Naive thymus-derived CD8-positive, alpha-beta T cell (primary cell): ENCODE data around the gene OGDH. TPM values are rescaled to one million over a fixed set of nuclear protein-coding genes. Genes with fewer than 3 reads are reported as not detected.

Source experiments
- ATAC-seq, 2 donors: fragments of 150-1000 bp; cut with Tn5 transposase in 1 of 2; sonication (Bioruptor Pico), chemical (Tn5 transposase) in 1 of 2; 1 replicate in 1 of 2; 2 replicates in 1 of 2; pipeline ENCODE4 v1.10.0; 2021; ENCODE audit warnings: mild to moderate bottlenecking in 2 of 2, moderate library complexity in 2 of 2
- POLR2A ChIA-PET: fragments of 350-600 bp; sonication (Branson Sonifier 250); formaldehyde crosslinking; loops from one replicate; lab custom pipeline; 2021; ENCODE audit warnings: antibody characterized with exemption; lab: Charles Lee
- DNase-seq, 10 donors: peaks; one replicate each; pipeline versions ENCODE4 v3.0.0 to v3.0.0-alpha.2; 2020 to 2022
- H3K27ac Mint-ChIP-seq, 10 donors: one replicate each; pipeline ENCODE4 v1.8.0; 2020 to 2022; ENCODE audit warnings: mild to moderate bottlenecking in 10 of 10, mixed read lengths in 10 of 10, moderate library complexity in 4 of 10, inconsistent platforms in 1 of 10
- H3K27me3 Mint-ChIP-seq, 5 donors: one replicate each; pipeline ENCODE4 v1.8.0; 2021 to 2022; ENCODE audit warnings: mixed read lengths in 5 of 5
- H3K36me3 Mint-ChIP-seq, 3 donors: one replicate each; pipeline ENCODE4 v1.8.0; 2020 to 2022; ENCODE audit warnings: mixed read lengths in 3 of 3, mild to moderate bottlenecking in 2 of 3, inconsistent platforms in 1 of 3
- H3K4me1 Mint-ChIP-seq, 4 donors: one replicate each; pipeline ENCODE4 v1.8.0; 2021 to 2022; ENCODE audit warnings: mixed read lengths in 4 of 4
- H3K4me3 Mint-ChIP-seq, 10 donors: one replicate each; pipeline ENCODE4 v1.8.0; 2020 to 2022; ENCODE audit warnings: mild to moderate bottlenecking in 10 of 10, mixed read lengths in 10 of 10, moderate library complexity in 6 of 10, inconsistent platforms in 1 of 10
- H3K9me3 Mint-ChIP-seq, 9 donors: one replicate each; pipeline ENCODE4 v1.8.0; 2020 to 2022; ENCODE audit warnings: mixed read lengths in 9 of 9, mild to moderate bottlenecking in 3 of 9, inconsistent platforms in 1 of 9, moderate library complexity in 1 of 9
- polyA plus RNA-seq, 3 donors: library from polyadenylated mRNA; unstranded; fragments of 300-500 nt; fragmentation: Illumina TruSeq; gene quantifications; one replicate each; pipeline ENCODE4 v1.2.3, GENCODE V29; 2021
- total RNA-seq, 8 experiments: library from RNA in 2 of 8; stranded (reverse) in 2 of 8; gene quantifications; one replicate each; pipeline ENCODE4 v1.2.3 and lab custom pipeline; 2021 to 2026

OGDH gene
- total and polyA plus RNA-seq, 5 experiments from 2014 or later = 23.9 to 67.5 (median 30.6) TPM

DNA sequence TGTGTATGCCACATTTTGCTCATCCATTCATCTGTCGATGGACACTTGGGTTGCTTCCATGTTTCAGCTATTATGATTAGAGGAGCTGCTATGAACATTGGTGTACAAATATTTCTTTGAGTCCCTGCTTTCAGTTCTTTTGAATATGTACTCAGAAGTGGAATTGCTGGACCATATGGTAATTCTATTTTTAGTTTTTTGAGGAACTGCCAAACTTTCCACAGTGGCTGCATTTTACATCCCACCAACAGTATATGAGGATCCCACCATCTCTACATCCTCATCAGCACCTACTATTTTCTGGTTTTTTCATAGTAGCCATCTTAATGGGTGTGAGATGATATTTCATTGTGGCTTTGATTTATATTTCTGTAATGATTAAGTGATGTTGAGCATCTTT is 97.5 kb downstream of the OGDH start:
- no peak for DNase-seq
- no peaks in the 10 kb centered on the region for H3K4me1 Mint-ChIP-seq
- no peak overlapping the region for H3K4me3 Mint-ChIP-seq
- no peak overlapping the region for H3K27ac Mint-ChIP-seq
- ATAC-seq = no peak
- no peaks in the 10 kb centered on the region for H3K9me3 Mint-ChIP-seq
- POLR2A ChIA-PET = no interaction called here
- peaks cover 0 to 64% (median 39%) of the 10 kb centered on the region in 3 donors for H3K36me3 Mint-ChIP-seq
- no peaks in the 10 kb centered on the region for H3K27me3 Mint-ChIP-seq

GRCh38 chr7:44705434-44705833 is 99.0 kb downstream of the OGDH start:
- H3K27me3 Mint-ChIP-seq = no peaks in the 10 kb centered on the region
- peak overlapping the region in 2 of 10 donors; percentile 4 to 39 for H3K27ac Mint-ChIP-seq
- POLR2A ChIA-PET = no interaction called here
- H3K9me3 Mint-ChIP-seq = no peaks in the 10 kb centered on the region
- H3K4me1 Mint-ChIP-seq = no peaks in the 10 kb centered on the region
- no peak for ATAC-seq
- DNase-seq = no peak
- H3K4me3 Mint-ChIP-seq = no peak overlapping the region
- peaks cover 0 to 56% (median 28%) of the 10 kb centered on the region in 3 donors for H3K36me3 Mint-ChIP-seq

- Mint-ChIP-seq H3K27ac (peak overlapping the region in 1 of 10 donors; percentile 41), H3K9me3 (no peaks in the 10 kb centered on the region), H3K4me1 (peaks cover under 1 to 3% (median 3%) of the 10 kb centered on the region in 4 donors), H3K4me3 (no peak overlapping the region), H3K36me3 (peaks cover 0 to 41% (median 16%) of the 10 kb centered on the region in 3 donors), H3K27me3 (no peaks in the 10 kb centered on the region)
- POLR2A ChIA-PET = no interaction called here
- ATAC-seq (no peak), DNase-seq (no peak)
Measured at GRCh38 chr7:44706788-44707557, 100.5 kb downstream of the OGDH start.

- H3K36me3 Mint-ChIP-seq = peaks cover 0 to 37% (median 14%) of the 10 kb centered on the region in 3 donors
- H3K4me3 Mint-ChIP-seq = no peak overlapping the region
- DNase-seq (no peak), ATAC-seq (no peak)
- POLR2A ChIA-PET = no interaction called here
- no peaks in the 10 kb centered on the region for H3K9me3 Mint-ChIP-seq
- H3K27me3 Mint-ChIP-seq = no peaks in the 10 kb centered on the region
- H3K27ac Mint-ChIP-seq = peak overlapping the region in 4 of 10 donors; percentile 19 to 85 (median 60)
- H3K4me1 Mint-ChIP-seq = peaks cover 5 to 8% (median 7%) of the 10 kb centered on the region in 4 donors
Measured at GRCh38 chr7:44707558-44708230, 101.3 kb downstream of the OGDH start.

DNA sequence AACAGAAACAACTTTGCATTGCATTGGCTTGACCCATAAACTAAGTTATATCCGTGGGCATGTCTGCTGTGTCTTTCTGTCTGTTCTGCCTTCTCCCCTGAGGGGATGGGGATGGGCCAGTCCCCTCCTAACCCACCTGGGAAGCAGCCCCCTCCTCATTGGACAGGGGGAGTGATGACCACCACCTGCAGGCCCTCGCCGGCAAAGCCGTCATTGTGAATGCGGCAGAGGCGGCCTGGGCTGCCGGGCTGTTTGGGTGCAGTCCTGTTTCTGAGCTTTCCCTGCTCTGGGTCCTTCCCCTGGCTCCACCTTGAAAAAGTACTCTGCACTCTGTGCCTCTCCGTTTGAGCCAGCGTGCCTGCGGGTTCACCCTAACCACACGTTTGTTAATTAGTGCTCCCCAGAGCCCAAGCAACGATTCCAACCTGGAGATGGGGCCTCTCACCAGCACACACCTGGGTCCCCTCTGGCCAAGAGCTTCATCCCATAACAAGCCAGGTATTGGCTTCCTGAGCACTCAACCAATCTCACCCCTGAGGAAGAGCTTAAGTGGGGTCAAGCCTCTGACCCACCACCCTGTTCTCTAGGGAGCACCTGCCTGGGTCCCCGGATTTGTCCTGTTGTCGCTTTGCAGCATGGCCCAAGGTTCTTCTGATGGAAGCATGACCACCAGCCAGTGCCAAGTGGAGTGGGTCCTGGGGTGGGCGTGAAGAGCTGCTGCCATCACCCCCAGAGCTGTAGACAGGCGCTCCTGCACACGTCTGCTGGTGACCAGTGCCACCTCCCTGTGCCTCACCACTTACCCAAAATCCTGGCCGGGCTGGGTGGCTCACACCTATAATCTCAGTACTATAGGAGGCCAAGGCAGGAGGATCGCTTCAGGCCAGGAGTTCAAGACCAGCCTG is 102.8 kb downstream of the OGDH start:
- POLR2A ChIA-PET = interaction anchor here (0.6 kb wide), 1 partner anchor 434 kb away, joined by 6 read pairs; no protein-coding TSS in a partner anchor
- Mint-ChIP-seq H3K4me1 (peaks cover 5 to 9% (median 8%) of the 10 kb centered on the region in 4 donors), H3K9me3 (no peaks in the 10 kb centered on the region), H3K27ac (peak overlapping the region in 8 of 10 donors; percentile 14 to 88 (median 60)), H3K4me3 (no peak overlapping the region), H3K36me3 (peaks cover 0 to 28% (median 6%) of the 10 kb centered on the region in 3 donors), H3K27me3 (no peaks in the 10 kb centered on the region)
- ATAC-seq (no peak), DNase-seq (no peak)

- Mint-ChIP-seq H3K27ac (peak overlapping the region in 9 of 10 donors; percentile 3 to 86 (median 47)), H3K9me3 (no peaks in the 10 kb centered on the region), H3K27me3 (no peaks in the 10 kb centered on the region), H3K36me3 (peaks cover 0 to 25% (median 6%) of the 10 kb centered on the region in 3 donors), H3K4me1 (peaks cover 5 to 9% (median 8%) of the 10 kb centered on the region in 4 donors), H3K4me3 (no peak overlapping the region)
- no peak for DNase-seq
- POLR2A ChIA-PET = interaction anchor here (0.6 kb wide), 1 partner anchor 433 kb away, joined by 6 read pairs; no protein-coding TSS in a partner anchor
- no peak for ATAC-seq
Measured at GRCh38 chr7:44709945-44710596, 103.6 kb downstream of the OGDH start.

DNA sequence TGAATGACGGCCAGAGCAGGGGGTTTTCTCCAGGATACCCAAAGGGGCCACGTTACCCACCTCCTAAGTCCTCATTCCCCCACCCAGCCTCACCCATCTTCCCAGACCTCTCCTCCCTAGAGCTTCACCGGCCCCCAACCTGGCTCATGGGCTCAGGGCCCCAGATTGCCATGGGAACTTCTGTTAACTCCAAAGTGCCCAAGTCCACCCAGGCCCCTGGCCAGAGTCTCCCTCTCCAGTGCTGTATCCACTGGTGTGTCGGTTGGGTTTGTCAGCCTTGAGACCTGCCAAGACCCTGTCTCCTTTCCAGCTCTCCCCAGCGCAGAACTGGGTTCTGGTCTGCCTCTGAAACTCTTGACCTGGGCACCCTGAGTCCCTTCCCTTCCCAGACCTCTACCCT is 105.1 kb downstream of the OGDH start:
- no peaks in the 10 kb centered on the region for H3K27me3 Mint-ChIP-seq
- peak overlapping the region in 6 of 10 donors; percentile 9 to 86 (median 62) for H3K27ac Mint-ChIP-seq
- POLR2A ChIA-PET = no interaction called here

GRCh38 chr7:44712012-44712411 is 105.6 kb downstream of the OGDH start:
- no peak for DNase-seq

More for the DNA sequence above, 105.1 kb downstream of the OGDH start:
- Mint-ChIP-seq H3K4me3 (no peak overlapping the region), H3K9me3 (no peaks in the 10 kb centered on the region), H3K36me3 (peaks cover 0 to 15% (median 5%) of the 10 kb centered on the region in 3 donors), H3K4me1 (peaks cover 5 to 9% (median 8%) of the 10 kb centered on the region in 4 donors)
- no peak for ATAC-seq
- no peak for DNase-seq

DNA sequence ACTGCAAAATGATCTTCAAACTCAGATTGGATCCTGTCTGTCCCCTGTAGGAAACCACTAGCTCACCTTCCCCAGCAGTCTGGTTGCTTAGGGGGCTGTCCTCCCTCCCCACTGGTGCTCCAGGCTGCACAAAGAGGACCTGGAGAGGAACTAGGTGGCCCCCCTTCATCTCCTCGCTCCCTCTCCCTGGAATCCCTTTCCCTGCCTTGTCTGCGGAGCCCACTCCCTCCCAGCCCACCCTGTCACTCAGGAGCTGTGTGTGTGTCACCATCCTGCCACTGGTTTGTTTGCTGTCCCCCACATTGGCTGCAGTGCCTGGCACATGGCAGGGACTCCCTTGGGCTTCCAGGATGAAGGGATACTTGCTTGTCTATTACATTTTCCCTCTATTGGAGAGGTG is 106.7 kb downstream of the OGDH start:
- H3K27ac Mint-ChIP-seq = peak overlapping the region in 3 of 10 donors; percentile 3 to 62 (median 59)
- H3K4me3 Mint-ChIP-seq = no peak overlapping the region
- no peak for ATAC-seq
- H3K4me1 Mint-ChIP-seq = peaks cover 5 to 9% (median 8%) of the 10 kb centered on the region in 4 donors
- POLR2A ChIA-PET = no interaction called here
- H3K9me3 Mint-ChIP-seq = no peaks in the 10 kb centered on the region
- DNase-seq = no peak
- no peaks in the 10 kb centered on the region for H3K27me3 Mint-ChIP-seq
- H3K36me3 Mint-ChIP-seq = peaks cover 0 to 10% (median 3%) of the 10 kb centered on the region in 3 donors

More at GRCh38 chr7:44712012-44712411, 105.6 kb downstream of the OGDH start:
- Mint-ChIP-seq H3K4me1 (peaks cover 5 to 9% (median 8%) of the 10 kb centered on the region in 4 donors), H3K27ac (peak overlapping the region in 8 of 10 donors; percentile 6 to 86 (median 62)), H3K36me3 (peaks cover 0 to 15% (median 5%) of the 10 kb centered on the region in 3 donors), H3K4me3 (no peak overlapping the region), H3K27me3 (no peaks in the 10 kb centered on the region), H3K9me3 (no peaks in the 10 kb centered on the region)
- no peak for ATAC-seq
- POLR2A ChIA-PET = no interaction called here

GRCh38 chr7:44713680-44714335 is 107.4 kb downstream of the OGDH start:
- H3K36me3 Mint-ChIP-seq = peaks cover 0 to 8% (median 3%) of the 10 kb centered on the region in 3 donors
- H3K9me3 Mint-ChIP-seq = no peaks in the 10 kb centered on the region
- peak overlapping the region in 2 of 10 donors; percentile 41 to 67 for H3K27ac Mint-ChIP-seq
- DNase-seq (no peak), ATAC-seq (no peak)
- no peak overlapping the region for H3K4me3 Mint-ChIP-seq
- no peaks in the 10 kb centered on the region for H3K27me3 Mint-ChIP-seq
- H3K4me1 Mint-ChIP-seq = peaks cover 5 to 9% (median 8%) of the 10 kb centered on the region in 4 donors
- POLR2A ChIA-PET = no interaction called here

- no peak overlapping the region for H3K4me3 Mint-ChIP-seq
Measured at GRCh38 chr7:44716205-44716604, 109.8 kb downstream of the OGDH start.

More at GRCh38 chr7:44716205-44716604, 109.8 kb downstream of the OGDH start:
- no peaks in the 10 kb centered on the region for H3K27me3 Mint-ChIP-seq
- no peak overlapping the region for H3K27ac Mint-ChIP-seq
- no peak for DNase-seq
- no peak for ATAC-seq
- peaks cover 5 to 9% (median 8%) of the 10 kb centered on the region in 4 donors for H3K4me1 Mint-ChIP-seq
- peaks cover 0 to 4% (median 0%) of the 10 kb centered on the region in 9 donors for H3K9me3 Mint-ChIP-seq
- POLR2A ChIA-PET = no interaction called here
- H3K36me3 Mint-ChIP-seq = no peaks in the 10 kb centered on the region
